Ishikawa (cell line): ENCODE data around the gene CCL18.

ENCODE experiments used
- CEBPB ChIP-seq: IDR thresholded peaks from 2 replicates; pipeline ENCODE4 v1.6.1; 2012
- CREB1 ChIP-seq: IDR thresholded peaks from 2 replicates; pipeline ENCODE4 v1.6.1; 2012; ENCODE audit warnings: low read depth
- EGR1 ChIP-seq: IDR thresholded peaks from 2 replicates; pipeline ENCODE4 v1.6.1; 2012
- EP300 ChIP-seq: IDR thresholded peaks from 2 replicates; pipeline ENCODE4 v1.6.1; 2012; ENCODE audit warnings: borderline replicate concordance
- FOXM1 ChIP-seq: IDR thresholded peaks from 2 replicates; pipeline ENCODE4 v1.6.1; 2012; ENCODE audit warnings: low read depth, borderline replicate concordance
- MAX ChIP-seq: IDR thresholded peaks from 2 replicates; pipeline ENCODE4 v1.6.1; 2012
- NFIC ChIP-seq: IDR thresholded peaks from 2 replicates; pipeline ENCODE4 v1.6.1; 2012
- RAD21 ChIP-seq: IDR thresholded peaks from 2 replicates; pipeline ENCODE4 v1.6.1; 2012; ENCODE audit warnings: low read depth
- REST ChIP-seq: IDR thresholded peaks from 2 replicates; pipeline ENCODE4 v1.6.1; 2012; ENCODE audit warnings: low read depth, mild to moderate bottlenecking
- TAF1 ChIP-seq: IDR thresholded peaks from 2 replicates; pipeline ENCODE4 v1.6.1; 2012; ENCODE audit warnings: low read depth, mild to moderate bottlenecking
- TCF12 ChIP-seq: IDR thresholded peaks from 2 replicates; pipeline ENCODE4 v1.6.1; 2012; ENCODE audit warnings: low read depth
- TEAD4 ChIP-seq: IDR thresholded peaks from 2 replicates; pipeline ENCODE4 v1.6.1; 2012
- USF1 ChIP-seq: IDR thresholded peaks from 2 replicates; pipeline ENCODE4 v1.6.1; 2012
- YY1 ChIP-seq: IDR thresholded peaks from 2 replicates; pipeline ENCODE4 v1.6.1; 2012; ENCODE audit warnings: low read depth
- ZBTB7A ChIP-seq: IDR thresholded peaks from 2 replicates; pipeline ENCODE4 v1.6.1; 2012; ENCODE audit warnings: low read depth

The CCL18 gene

GRCh38 chr17:36055921-36056520 lies 8.1 kb upstream of the CCL18 start:
- TF ChIP-seq NFIC: no peak
- TF ChIP-seq CREB1: no peak
- TF ChIP-seq CEBPB: no peak
- no peak for TF ChIP-seq TEAD4
- TF ChIP-seq FOXM1: no peak
- no peak for TF ChIP-seq EP300
- no peak for TF ChIP-seq MAX
- TF ChIP-seq RAD21: no peak
- TF ChIP-seq REST: no peak
- no peak for TF ChIP-seq ZBTB7A
- no peak for TF ChIP-seq USF1
- TF ChIP-seq TAF1: no peak
- no peak for TF ChIP-seq TCF12
- TF ChIP-seq EGR1: no peak
- no peak for TF ChIP-seq YY1

- TF ChIP-seq EGR1 (no peak), CREB1 (no peak), ZBTB7A (no peak), USF1 (no peak), RAD21 (no peak), TEAD4 (no peak), EP300 (no peak), MAX (no peak), NFIC (no peak), CEBPB (no peak), FOXM1 (no peak)
These were observed 6.2 kb upstream of the CCL18 start for GRCh38 chr17:36057911-36058310.

GRCh38 chr17:36059406-36059805 lies 4.7 kb upstream of the CCL18 start:
- TF ChIP-seq TAF1 (no peak), RAD21 (no peak), MAX (no peak), EP300 (no peak), NFIC (no peak), CEBPB (no peak), ZBTB7A (no peak), USF1 (no peak), CREB1 (no peak), TEAD4 (no peak), REST (no peak), TCF12 (no peak), EGR1 (no peak), FOXM1 (no peak), YY1 (no peak)

GRCh38 chr17:36060816-36061215 lies 3.3 kb upstream of the CCL18 start:
- TF ChIP-seq ZBTB7A (no peak), REST (no peak), TEAD4 (no peak), USF1 (no peak), TAF1 (no peak), EGR1 (no peak), FOXM1 (no peak), NFIC (no peak)
